Pons (tissue), 1 donor: ENCODE results near the gene C2CD4B.

Source experiments
- DNase-seq: peaks from one replicate; pipeline ENCODE4 v3.0.0-alpha.2; 2016; ENCODE audit warnings: low spot score

Gene C2CD4B

DNA sequence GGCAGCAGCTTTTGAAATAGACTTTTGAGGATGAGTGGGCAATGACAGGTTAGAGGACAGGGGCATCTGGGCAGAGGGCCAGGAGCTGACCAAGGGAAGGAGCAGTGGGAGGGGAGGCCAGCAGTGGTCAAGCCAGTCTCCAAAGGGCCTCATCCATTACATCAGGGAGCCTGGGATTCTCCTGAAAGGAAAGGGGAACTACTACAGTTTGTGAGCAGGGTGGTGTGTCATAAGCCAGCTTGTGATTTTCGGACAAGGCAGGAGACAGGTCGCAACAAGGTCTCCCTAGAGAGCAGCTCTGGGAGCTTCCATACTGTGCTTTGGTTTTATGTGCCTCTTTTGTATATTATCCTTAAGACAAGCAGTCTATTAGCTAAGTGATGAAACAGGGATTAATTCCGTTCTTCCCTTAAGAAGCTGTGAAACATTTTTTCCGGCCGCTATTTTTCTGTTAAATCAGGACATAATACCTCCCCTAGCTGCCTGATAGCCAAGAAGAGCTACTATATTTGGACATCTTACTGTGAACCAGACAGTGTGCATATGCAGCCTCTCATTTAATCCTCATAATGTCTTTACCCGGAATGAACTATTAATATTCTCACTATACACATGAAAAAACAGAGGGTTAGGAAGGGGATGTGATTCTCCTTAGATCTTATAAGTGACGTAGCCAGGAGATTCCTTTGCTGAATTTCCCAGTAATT, 46.4 kb downstream of the C2CD4B start:
- no peak for DNase-seq

DNA sequence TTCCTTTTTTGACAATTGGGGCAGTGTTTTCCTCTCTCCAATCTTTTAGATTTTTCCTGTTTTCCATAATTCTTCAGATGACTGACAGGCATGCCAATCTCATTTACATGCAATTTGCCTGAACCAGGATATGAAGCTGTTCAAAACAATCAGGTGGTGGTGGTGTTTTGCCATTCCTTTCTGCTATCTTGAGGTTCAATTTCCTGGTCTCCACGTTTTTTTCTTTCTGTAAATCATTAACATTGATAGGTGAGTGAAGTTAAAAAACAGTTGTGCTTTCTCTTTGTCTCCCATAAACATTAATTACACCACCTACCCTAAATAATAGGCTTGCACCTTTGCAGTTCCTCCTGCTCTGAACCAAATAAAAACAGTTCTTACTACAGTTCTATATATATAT, 49.2 kb downstream of the C2CD4B start:
- DNase-seq: no peak
